Measurements from ENCODE around the gene TMC6. TPM values are rescaled to one million over a fixed set of nuclear protein-coding genes. Genes with fewer than 3 reads are reported as not detected.

Gene TMC6
- total RNA-seq, 4 donors from 2014 or later: 21.8 to 72.8 (median 51.3) TPM

DNA sequence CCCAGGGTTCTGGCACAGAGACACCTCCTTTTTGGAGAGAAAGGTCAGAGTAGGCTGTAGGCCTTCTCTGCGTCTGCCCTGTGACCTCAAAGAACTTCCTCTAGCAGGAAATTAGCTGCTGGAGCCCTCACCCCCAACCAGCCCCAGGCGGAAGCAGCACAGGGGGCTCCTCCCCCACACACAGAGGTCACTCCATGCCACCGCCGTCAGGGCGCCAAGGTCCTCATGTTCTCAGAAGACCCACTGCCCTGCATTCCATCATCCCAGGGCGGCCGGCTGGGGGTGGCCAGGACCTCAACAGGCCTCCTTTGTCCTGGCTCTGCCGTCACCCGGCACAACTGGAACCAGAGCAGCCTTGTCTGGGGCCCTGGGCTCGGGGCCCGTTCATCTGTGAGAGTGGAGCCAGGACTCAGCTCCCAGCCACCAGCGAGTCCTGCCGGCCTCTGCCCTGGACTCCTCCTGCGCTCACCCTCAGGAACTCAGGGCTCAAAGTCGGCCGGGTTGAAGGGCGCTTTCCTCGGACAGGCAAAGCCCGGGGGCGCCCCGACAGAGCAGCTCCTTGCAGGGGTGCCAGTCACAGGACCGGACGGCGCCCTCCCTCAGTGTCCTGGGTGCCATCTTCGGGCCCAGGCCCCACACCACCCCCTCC lies 1.2 kb downstream of the TMC6 start:
- DNase-seq (ENCODE audit: low spot score): no peak
- ATAC-seq (ENCODE audit: low FRiP score): no peak
- TF ChIP-seq, protein P1, sequence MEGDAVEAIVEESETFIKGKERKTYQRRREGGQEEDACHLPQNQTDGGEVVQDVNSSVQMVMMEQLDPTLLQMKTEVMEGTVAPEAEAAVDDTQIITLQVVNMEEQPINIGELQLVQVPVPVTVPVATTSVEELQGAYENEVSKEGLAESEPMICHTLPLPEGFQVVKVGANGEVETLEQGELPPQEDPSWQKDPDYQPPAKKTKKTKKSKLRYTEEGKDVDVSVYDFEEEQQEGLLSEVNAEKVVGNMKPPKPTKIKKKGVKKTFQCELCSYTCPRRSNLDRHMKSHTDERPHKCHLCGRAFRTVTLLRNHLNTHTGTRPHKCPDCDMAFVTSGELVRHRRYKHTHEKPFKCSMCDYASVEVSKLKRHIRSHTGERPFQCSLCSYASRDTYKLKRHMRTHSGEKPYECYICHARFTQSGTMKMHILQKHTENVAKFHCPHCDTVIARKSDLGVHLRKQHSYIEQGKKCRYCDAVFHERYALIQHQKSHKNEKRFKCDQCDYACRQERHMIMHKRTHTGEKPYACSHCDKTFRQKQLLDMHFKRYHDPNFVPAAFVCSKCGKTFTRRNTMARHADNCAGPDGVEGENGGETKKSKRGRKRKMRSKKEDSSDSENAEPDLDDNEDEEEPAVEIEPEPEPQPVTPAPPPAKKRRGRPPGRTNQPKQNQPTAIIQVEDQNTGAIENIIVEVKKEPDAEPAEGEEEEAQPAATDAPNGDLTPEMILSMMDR (IDR thresholded peaks at IDR 0.05): no peak

- DNase-seq (ENCODE audit: low spot score): no peak
- TF ChIP-seq, protein P1 (IDR thresholded peaks at IDR 0.05): no peak
- no peak for ATAC-seq (ENCODE audit: low FRiP score)
Measured at GRCh38 chr17:78126895-78127238, 1.7 kb downstream of the TMC6 start.

DNA sequence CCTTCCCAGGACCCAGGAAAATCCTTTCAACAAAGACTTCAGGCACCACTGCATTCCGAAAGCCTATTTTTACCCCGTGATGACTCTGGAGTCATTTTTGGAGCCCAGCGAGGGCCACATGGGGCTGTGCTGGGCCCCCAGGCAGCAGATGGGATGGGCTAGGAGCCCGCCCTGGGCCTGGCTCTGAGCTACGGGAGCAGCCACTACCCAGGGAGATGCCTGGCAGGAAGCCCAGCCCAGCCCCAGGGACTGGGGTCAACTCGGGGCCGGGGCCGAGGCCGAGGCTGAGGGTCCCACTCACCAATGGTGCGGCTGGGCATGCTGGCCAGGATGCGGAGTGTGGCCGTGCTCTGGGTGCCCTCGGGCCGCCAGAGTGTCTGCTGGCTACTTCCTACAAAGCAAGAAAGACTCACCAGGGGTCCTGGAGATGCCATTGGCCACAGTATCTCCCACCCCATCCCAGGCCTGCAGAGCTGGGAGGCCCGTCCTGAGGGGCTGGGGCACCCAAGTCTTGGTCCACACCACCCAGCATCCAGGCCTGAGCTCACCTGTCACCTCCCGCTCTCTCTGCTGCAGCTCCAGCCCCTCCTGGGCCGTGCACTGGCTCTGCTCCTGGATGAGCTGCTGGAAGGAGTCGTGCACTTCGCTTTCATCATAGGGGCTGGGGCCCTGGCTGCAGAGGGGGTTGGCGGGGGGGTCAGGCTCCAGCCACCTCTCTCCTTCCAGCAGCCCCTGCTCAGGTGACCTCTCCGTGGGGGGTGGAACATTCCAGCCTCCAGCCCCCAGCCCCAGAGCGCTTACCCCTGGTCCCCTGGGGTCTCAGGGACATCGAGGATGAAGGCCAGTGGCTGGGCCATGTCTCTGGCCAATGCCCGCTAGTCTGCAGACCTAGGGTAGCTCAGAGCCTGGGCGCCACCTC lies 2.3 kb downstream of the TMC6 start:
- TF ChIP-seq, protein P1 (IDR thresholded peaks at IDR 0.05): no peak
- DNase-seq (ENCODE audit: low spot score): no peak
- no peak for ATAC-seq (ENCODE audit: low FRiP score)

DNA sequence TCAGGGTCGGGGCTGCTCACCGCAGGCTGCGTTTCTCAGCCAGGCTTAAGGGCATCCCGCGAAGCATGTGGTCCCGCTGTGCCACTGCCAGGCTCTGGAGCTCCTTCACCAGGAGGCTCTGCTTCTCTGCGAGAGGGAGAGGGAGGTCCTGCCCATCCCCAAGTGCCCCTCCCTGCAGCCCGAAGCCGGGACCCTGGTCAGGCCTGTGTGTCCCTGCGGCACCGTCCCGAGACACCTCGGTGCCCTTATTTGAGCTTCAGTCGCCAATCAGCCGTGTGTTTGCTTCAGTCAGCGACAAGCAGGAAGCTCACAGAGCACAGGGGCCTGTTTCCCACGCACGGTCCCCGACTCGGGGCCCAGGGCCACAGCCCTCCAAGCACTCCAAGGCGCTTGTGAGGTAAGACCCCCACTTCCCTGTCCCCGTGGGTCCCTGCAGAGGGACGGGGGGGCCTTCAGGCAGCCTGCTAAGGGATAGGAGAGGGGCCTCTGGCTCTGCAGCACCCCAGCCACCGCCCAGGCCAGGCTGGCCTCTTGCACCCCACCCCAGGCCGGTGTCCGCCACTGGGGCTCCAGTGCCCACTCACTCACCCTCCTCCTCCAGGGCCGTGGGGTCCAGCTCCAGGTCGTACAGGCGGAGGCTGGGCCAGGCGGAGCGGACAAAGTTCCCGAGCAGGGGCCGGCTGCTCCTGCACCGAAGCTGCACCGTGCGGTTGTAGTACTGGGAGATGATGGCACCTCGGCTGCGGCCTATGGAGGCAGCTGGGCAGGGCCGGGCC lies 3.2 kb downstream of the TMC6 start:
- DNase-seq (ENCODE audit: low spot score): no peak
- ATAC-seq (ENCODE audit: low FRiP score): no peak
- TF ChIP-seq, protein P1 (IDR thresholded peaks at IDR 0.05): no peak

GRCh38 chr17:78124836-78125137 lies 3.8 kb downstream of the TMC6 start:
- DNase-seq (ENCODE audit: low spot score) (no peak), ATAC-seq (ENCODE audit: low FRiP score) (no peak)
- TF ChIP-seq, protein P1 (IDR thresholded peaks at IDR 0.05): no peak

DNA sequence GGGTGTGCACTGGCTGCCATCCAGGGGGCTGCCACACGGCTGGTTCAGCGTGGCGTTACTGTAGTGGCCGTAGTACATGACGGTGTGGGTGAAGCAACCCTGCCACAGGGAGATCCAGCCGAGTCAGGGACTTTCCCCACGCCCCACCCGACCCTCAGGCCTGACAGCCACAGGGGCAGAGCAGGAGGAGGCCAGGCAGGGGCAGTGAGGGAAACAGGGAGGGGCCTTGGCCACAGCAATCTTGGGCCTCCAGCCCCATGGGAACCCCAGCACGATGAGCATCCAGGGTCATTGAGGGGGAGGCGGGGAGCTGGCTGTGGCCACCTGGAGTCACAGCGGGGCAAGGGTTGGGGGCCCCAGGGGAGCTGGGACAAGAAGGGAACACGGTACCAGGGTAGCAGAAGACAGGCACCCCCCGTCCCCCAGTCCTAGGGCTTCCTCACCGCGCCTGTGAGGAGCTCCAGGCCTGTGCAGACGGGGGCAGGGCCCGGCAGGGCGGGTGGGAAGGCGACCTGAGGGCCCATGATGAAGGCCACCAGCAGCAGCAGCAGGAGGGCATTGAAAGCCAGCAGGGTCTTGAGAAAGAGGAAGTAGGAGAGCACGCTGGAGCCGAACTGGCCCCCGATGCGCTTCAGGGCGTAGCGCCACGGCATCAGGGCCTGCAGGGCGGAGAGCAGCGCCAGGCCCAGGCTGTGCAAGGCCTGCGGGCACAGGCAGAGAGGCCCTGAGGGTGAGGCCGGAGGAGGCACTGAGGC lies 4.3 kb downstream of the TMC6 start:
- ATAC-seq (ENCODE audit: low FRiP score): no peak
- no peak for DNase-seq (ENCODE audit: low spot score)
- TF ChIP-seq, protein P1 (IDR thresholded peaks at IDR 0.05): no peak

Data from omental fat pad (tissue), 4 donors.